ENCODE data around the gene FBXL20. TPM values are rescaled to one million over a fixed set of nuclear protein-coding genes. Genes with fewer than 3 reads are reported as not detected.

The FBXL20 gene
- total RNA-seq, 1 donor from 2014 or later: 13.8 TPM

GRCh38 chr17:39231091-39231561 is 170.3 kb downstream of the FBXL20 start:
- peaks cover 31% of the 10 kb centered on the region for H3K27me3 Mint-ChIP-seq (ENCODE audit: low read depth)

GRCh38 chr17:39230361-39230760 is 171.1 kb downstream of the FBXL20 start:
- Mint-ChIP-seq H3K4me1 (peaks cover 28% of the 10 kb centered on the region), H3K36me3 (ENCODE audit: low read depth) (no peaks in the 10 kb centered on the region), H3K9me3 (no peaks in the 10 kb centered on the region), H3K27me3 (ENCODE audit: low read depth) (peaks cover 35% of the 10 kb centered on the region), H3K27ac (ENCODE audit: unreplicated experiment) (no peak overlapping the region), H3K4me3 (no peak overlapping the region)
- no peak for TF ChIP-seq CTCF (conservative IDR thresholded peaks at IDR 0.05)
- no peak for DNase-seq (ENCODE audit: low read depth, low spot score)

More at GRCh38 chr17:39231091-39231561, 170.3 kb downstream of the FBXL20 start:
- Mint-ChIP-seq H3K36me3 (ENCODE audit: low read depth) (no peaks in the 10 kb centered on the region), H3K4me1 (peaks cover 24% of the 10 kb centered on the region), H3K4me3 (no peak overlapping the region), H3K27ac (ENCODE audit: unreplicated experiment) (peak overlapping the region; percentile 50), H3K9me3 (no peaks in the 10 kb centered on the region)
- no peak for DNase-seq (ENCODE audit: low read depth, low spot score)
- TF ChIP-seq CTCF (conservative IDR thresholded peaks at IDR 0.05): no peak

GRCh38 chr17:39229274-39229913 is 172.0 kb downstream of the FBXL20 start:
- Mint-ChIP-seq H3K27ac (ENCODE audit: unreplicated experiment) (no peak overlapping the region), H3K9me3 (no peaks in the 10 kb centered on the region), H3K27me3 (ENCODE audit: low read depth) (peaks cover 42% of the 10 kb centered on the region)

GRCh38 chr17:39227364-39227919 is 174.0 kb downstream of the FBXL20 start:
- Mint-ChIP-seq H3K36me3 (ENCODE audit: low read depth) (no peaks in the 10 kb centered on the region), H3K27ac (ENCODE audit: unreplicated experiment) (no peak overlapping the region), H3K4me3 (no peak overlapping the region), H3K9me3 (no peaks in the 10 kb centered on the region), H3K4me1 (peaks cover 28% of the 10 kb centered on the region), H3K27me3 (ENCODE audit: low read depth) (peaks cover 61% of the 10 kb centered on the region)
- no peak for TF ChIP-seq CTCF (conservative IDR thresholded peaks at IDR 0.05)
- no peak for DNase-seq (ENCODE audit: low read depth, low spot score)

More at GRCh38 chr17:39229274-39229913, 172.0 kb downstream of the FBXL20 start:
- Mint-ChIP-seq H3K36me3 (ENCODE audit: low read depth) (no peaks in the 10 kb centered on the region), H3K4me3 (peak overlapping the region; percentile 38), H3K4me1 (peaks cover 28% of the 10 kb centered on the region)
- TF ChIP-seq CTCF (conservative IDR thresholded peaks at IDR 0.05): no peak
- DNase-seq (ENCODE audit: low read depth, low spot score): no peak

GRCh38 chr17:39225959-39226683 is 175.3 kb downstream of the FBXL20 start:
- peaks cover 57% of the 10 kb centered on the region for H3K27me3 Mint-ChIP-seq (ENCODE audit: low read depth)
- peak; percentile 91 for DNase-seq (ENCODE audit: low read depth, low spot score)
- no peaks in the 10 kb centered on the region for H3K9me3 Mint-ChIP-seq
- no peak for TF ChIP-seq CTCF (conservative IDR thresholded peaks at IDR 0.05)
- H3K27ac Mint-ChIP-seq (ENCODE audit: unreplicated experiment): no peak overlapping the region
- H3K4me3 Mint-ChIP-seq: peak overlapping the region; percentile 81
- peaks cover 16% of the 10 kb centered on the region for H3K4me1 Mint-ChIP-seq
- H3K36me3 Mint-ChIP-seq (ENCODE audit: low read depth): no peaks in the 10 kb centered on the region

Data from neural crest cell (in vitro differentiated cells).